Midbrain (tissue), 1 donor: ENCODE results near the gene IL32.

Experiments used
- DNase-seq: peaks from one replicate; lab custom pipeline; 2025; lab: John Stamatoyannopoulos, UW

Gene IL32

DNA sequence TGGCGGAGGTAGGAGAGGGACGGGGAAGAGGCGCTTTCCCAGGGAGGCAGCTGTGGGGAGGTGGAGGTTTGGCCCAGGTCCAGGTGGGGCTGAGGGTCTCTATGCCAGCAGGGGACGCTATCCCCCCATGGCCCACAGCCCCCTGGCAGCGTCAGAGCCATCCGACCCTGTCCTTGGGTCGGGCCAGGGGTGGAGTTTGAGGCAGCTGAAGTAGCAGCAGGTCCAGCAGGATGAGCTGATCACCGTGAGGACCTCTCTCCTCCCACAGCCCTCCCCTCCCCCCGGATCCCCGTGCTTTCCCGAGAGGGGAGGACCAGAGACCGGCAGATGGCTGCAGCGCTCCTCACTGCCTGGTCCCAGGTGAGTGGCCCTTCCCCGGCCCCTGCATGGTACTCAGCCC is 50.1 kb downstream of the IL32 start:
- no peak for DNase-seq

DNA sequence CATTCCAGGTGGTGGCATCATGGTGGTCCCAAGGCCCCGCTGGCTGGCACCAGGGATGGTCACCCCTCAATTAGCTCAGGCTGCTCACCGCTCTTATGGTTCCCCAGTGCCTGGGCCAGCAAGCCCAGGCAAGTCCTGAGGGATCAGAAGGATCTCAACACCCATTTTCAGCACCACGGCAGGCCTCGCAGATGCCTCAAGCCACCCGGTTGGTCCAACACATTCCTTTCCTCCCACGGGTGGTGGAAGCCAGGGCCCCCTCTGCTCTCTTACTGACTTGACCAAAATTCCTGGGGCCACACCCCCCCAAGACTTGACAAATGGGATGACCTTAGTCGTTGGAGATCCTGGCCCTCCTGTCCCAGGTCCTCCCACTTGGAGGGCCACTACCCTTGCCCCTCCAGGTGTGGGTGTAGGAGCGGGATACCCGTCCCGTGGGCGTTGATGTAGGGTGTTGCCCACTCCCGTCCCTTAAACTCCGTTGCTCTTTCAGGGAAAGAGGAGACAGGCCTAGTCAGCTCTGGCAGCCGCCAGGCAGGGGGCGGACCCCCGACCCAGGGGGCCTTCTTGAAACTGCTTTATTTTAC is 52.9 kb downstream of the IL32 start:
- DNase-seq: no peak

DNA sequence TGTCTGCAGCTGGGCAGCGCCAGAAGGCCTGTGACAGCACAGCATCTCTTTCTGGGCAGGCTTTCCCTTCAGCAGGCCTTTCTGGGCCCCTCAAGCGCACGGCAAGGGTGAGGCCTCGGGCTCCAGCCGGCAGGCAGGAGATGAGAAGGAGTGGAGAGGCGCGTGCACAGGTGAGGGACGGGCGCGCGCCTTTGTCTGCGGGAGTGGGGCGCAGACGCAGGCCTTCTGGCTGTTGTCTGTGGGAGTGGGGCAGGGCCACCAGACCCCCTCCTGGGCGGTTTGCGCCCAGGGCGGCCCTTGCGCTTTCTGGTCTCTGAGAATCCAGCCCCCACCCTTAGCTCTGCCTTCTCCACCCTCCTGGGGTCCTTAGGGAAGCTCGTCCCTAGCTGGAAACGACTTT is 53.4 kb downstream of the IL32 start:
- DNase-seq: no peak
